ENCODE measurements around the gene RUFY1. TPM values are rescaled to one million over a fixed set of nuclear protein-coding genes. Genes with fewer than 3 reads are reported as not detected.

Gene RUFY1
- total and polyA plus RNA-seq, 7 experiments from 2014 or later, result 21.0 to 63.0 (median 46.1) TPM

DNA sequence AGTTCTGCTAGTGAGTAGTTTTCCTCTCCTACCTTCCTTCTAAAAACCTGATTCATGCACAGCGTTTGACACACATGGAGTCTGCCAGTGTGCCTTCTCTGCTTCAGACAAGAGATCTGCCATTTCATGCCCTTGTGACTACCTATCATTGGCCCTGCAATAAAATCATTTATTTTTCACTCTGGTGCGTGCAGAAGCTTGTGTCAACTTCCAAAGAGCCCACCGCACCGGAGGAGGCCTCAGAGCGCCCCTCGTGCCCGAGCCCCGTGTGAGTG, 59.4 kb downstream of the RUFY1 start:
- POLR2A ChIA-PET, result interaction anchor here (1.2 to 7.4 kb wide), 2 partner anchors 11 to 59 kb away, joined by 4 to 135 read pairs; partner anchors contain the start of gene HNRNPH1
- intact Hi-C loops (cut with micrococcal nuclease), result no loop called here

DNA sequence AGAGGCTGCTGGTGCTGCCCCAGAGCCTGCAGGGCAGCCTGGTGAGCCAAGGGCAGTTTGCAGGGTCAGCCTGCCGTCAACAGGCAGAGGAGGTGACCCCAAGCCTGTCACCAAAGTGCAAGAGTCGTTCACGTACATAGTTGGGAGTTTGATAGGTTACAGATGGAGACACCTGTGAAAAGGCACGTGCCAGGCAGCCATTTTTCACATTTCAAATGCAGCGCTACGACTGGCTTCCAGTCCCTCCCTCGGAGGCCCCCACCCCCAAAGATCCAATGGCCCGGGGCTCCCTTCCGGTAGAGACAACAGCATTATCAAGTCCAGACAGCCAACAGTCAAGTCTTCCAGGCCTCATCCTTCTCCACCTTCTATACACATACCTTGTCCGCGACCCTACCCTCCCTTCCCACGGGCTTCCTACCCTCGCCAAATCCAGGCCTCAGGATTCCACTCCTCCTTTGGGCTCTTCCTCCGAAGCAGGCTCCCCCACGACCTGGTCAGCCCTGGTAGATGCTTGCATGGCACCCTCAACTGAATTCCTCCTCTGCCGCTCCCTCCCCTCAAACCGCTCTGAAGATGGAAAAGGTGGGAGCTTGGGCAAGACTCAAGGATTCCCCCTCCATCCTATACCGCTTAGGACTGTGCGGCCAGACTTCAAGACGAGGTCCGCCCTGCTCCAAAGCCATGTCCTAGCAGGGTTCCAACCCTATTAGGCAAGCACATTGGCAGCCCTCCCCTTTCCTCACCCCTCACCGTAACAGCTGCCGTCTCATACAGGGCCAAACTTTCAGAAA, 60.0 kb downstream of the RUFY1 start:
- no peak for ATAC-seq
- CTCF ChIA-PET, result no interaction called here
- intact Hi-C loops (cut with micrococcal nuclease), result no loop called here

More for the DNA sequence above, 59.4 kb downstream of the RUFY1 start:
- H3K27me3 Mint-ChIP-seq, result no peaks in the 10 kb centered on the region
- Histone ChIP-seq H3K4me1 (ENCODE audit: control insufficient read depth in 2 of 2, insufficient read depth in 2 of 2, low read length in 2 of 2) (peaks cover 11 to 16% of the 10 kb centered on the region in 2 donors), H3K27me3 (ENCODE audit: control insufficient read depth in 2 of 2, insufficient read depth in 2 of 2, low read length in 2 of 2) (no peaks in the 10 kb centered on the region), H3K9me3 (ENCODE audit: control insufficient read depth in 2 of 3, low read length in 3 of 3) (no peaks in the 10 kb centered on the region), H3K4me3 (ENCODE audit: low read length) (no peak overlapping the region), H3K27ac (ENCODE audit: low read depth, low read length) (peak overlapping the region; percentile 16), H3K36me3 (ENCODE audit: control insufficient read depth in 2 of 3, insufficient read depth in 3 of 3, low read length in 3 of 3) (peaks cover 22 to 86% (median 42%) of the 10 kb centered on the region in 3 experiments)
- CTCF ChIA-PET, result no interaction called here
- peaks cover 20 to 48% (median 41%) of the 10 kb centered on the region in 5 donors for H3K36me3 Mint-ChIP-seq
- DNase-seq, result no peak
- H3K4me3 Mint-ChIP-seq, result peak overlapping the region in 5 of 10 donors; percentile 1 to 62 (median 46)
- no peak for ATAC-seq
- H3K9me3 Mint-ChIP-seq, result peaks cover 0 to 4% (median 0%) of the 10 kb centered on the region in 11 donors
- peak overlapping the region in 7 of 9 donors; percentile 19 to 82 (median 49) for H3K27ac Mint-ChIP-seq
- peaks cover 36 to 67% (median 57%) of the 10 kb centered on the region in 7 donors for H3K4me1 Mint-ChIP-seq

DNA sequence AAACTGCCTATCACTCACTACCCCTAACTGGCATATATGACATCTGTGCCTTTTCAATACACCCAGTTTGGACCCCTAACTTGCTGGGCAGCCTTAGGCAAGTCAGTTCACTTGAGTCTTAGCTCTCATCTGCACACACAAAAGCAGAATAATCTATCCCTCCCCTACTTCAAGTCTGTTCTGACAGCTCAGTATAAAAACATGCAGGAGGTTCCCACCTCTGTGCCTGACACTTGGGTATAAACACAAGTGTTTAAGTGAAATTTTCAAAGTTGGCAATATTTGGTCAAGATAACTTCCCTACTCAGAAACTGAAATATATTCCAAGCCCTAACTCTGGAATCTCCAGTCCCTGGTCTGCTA, 60.5 kb downstream of the RUFY1 start:
- peaks cover 0 to 4% (median 0%) of the 10 kb centered on the region in 11 donors for H3K9me3 Mint-ChIP-seq
- H3K4me3 Mint-ChIP-seq, result peak overlapping the region in 1 of 10 donors; percentile 1
- Histone ChIP-seq H3K4me3 (ENCODE audit: low read length) (no peak overlapping the region), H3K27ac (ENCODE audit: low read depth, low read length) (no peak overlapping the region), H3K27me3 (ENCODE audit: control insufficient read depth in 2 of 2, insufficient read depth in 2 of 2, low read length in 2 of 2) (no peaks in the 10 kb centered on the region), H3K4me1 (ENCODE audit: control insufficient read depth in 2 of 2, insufficient read depth in 2 of 2, low read length in 2 of 2) (peaks cover 14 to 18% of the 10 kb centered on the region in 2 donors), H3K36me3 (ENCODE audit: control insufficient read depth in 2 of 3, insufficient read depth in 3 of 3, low read length in 3 of 3) (peaks cover 33 to 88% (median 52%) of the 10 kb centered on the region in 3 experiments), H3K9me3 (ENCODE audit: control insufficient read depth in 2 of 3, low read length in 3 of 3) (no peaks in the 10 kb centered on the region)
- H3K4me1 Mint-ChIP-seq, result peaks cover 39 to 75% (median 64%) of the 10 kb centered on the region in 7 donors
- POLR2A ChIA-PET, result interaction anchor here (6.2 kb wide), 1 partner anchor 11 kb away, joined by 111 read pairs; the partner anchor contains the start of gene HNRNPH1
- ATAC-seq (no peak), DNase-seq (no peak)
- peaks cover 22 to 52% (median 41%) of the 10 kb centered on the region in 5 donors for H3K36me3 Mint-ChIP-seq
- CTCF ChIA-PET, result interaction anchor here (1.6 kb wide), 1 partner anchor 9 kb away, joined by 3 read pairs; no protein-coding TSS in a partner anchor
- H3K27ac Mint-ChIP-seq, result peak overlapping the region in 6 of 9 donors; percentile 42 to 91 (median 73)
- H3K27me3 Mint-ChIP-seq, result no peaks in the 10 kb centered on the region
- intact Hi-C loops (cut with micrococcal nuclease), result no loop called here

More for the DNA sequence above, 60.0 kb downstream of the RUFY1 start:
- peaks cover 27 to 88% (median 46%) of the 10 kb centered on the region in 3 experiments for H3K36me3 ChIP-seq (ENCODE audit: control insufficient read depth in 2 of 3, insufficient read depth in 3 of 3, low read length in 3 of 3)
- Mint-ChIP-seq H3K27me3 (no peaks in the 10 kb centered on the region), H3K4me1 (peaks cover 36 to 69% (median 59%) of the 10 kb centered on the region in 7 donors), H3K36me3 (peaks cover 22 to 50% (median 42%) of the 10 kb centered on the region in 5 donors), H3K9me3 (peaks cover 0 to 4% (median 0%) of the 10 kb centered on the region in 11 donors), H3K27ac (peak overlapping the region; percentile 19 to 91 (median 68)), H3K4me3 (peak overlapping the region in 3 of 10 donors; percentile 46 to 62 (median 46))
- H3K4me3 ChIP-seq (ENCODE audit: low read length), result no peak overlapping the region
- peaks cover 13 to 16% of the 10 kb centered on the region in 2 donors for H3K4me1 ChIP-seq (ENCODE audit: control insufficient read depth in 2 of 2, insufficient read depth in 2 of 2, low read length in 2 of 2)
- no peak for DNase-seq
- no peaks in the 10 kb centered on the region for H3K27me3 ChIP-seq (ENCODE audit: control insufficient read depth in 2 of 2, insufficient read depth in 2 of 2, low read length in 2 of 2)
- POLR2A ChIA-PET, result interaction anchor here (1.2 to 7.4 kb wide), 3 partner anchors 10 to 59 kb away, joined by 4 to 135 read pairs (median 111); partner anchors contain the start of gene HNRNPH1
- H3K27ac ChIP-seq (ENCODE audit: low read depth, low read length), result peak overlapping the region; percentile 16
- H3K9me3 ChIP-seq (ENCODE audit: control insufficient read depth in 2 of 3, low read length in 3 of 3), result no peaks in the 10 kb centered on the region

DNA sequence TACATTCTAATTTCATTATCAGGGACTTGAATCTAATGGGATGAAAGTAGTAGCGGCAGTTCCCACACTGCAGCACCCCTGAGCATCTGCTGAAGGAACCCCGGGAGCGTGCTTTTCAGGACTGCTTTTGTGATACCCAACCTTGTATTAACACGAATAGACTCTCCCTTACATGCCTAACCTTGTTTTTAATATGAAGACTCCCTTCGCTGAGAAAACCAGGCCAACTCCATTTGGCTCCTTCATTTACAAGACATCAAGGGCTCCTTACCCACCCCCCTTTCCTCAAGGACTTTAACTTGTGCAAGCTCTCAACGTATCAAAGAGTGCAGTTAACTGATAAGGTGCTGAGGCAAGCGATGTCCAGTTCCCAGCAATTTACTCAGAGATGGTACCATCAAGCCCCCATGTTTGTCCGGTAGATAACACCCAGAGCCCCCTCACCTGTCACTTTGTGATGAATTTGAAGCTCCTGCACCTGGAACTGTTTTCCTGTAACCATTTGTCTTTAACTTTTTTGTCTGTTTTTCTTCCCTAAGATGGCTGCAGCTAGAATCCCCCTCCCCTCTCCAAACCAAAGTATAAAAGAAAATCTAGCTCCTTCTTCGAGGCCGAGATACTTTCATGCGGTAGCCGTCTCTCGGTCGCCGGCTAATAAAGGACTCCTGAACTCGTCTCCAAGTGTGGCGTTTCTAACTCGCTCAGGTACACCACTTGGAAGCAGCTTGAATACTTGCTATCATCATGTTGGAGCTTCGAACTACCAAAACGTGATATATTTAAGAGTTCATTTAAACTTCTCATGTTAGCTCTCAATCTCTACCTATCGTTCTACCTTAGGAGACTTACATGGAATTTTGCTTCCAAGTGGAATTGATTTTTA, 62.5 kb downstream of the RUFY1 start:
- H3K4me1 Mint-ChIP-seq, result peaks cover 58 to 85% (median 78%) of the 10 kb centered on the region in 7 donors
- POLR2A ChIA-PET, result interaction anchor here (1.0 to 6.2 kb wide), 4 partner anchors 9 to 87 kb away, joined by 3 to 111 read pairs (median 4); partner anchors contain the start of gene HNRNPH1
- Histone ChIP-seq H3K27ac (ENCODE audit: low read depth, low read length) (no peak overlapping the region), H3K36me3 (ENCODE audit: control insufficient read depth in 2 of 3, insufficient read depth in 3 of 3, low read length in 3 of 3) (peaks cover 52 to 88% (median 71%) of the 10 kb centered on the region in 3 experiments), H3K27me3 (ENCODE audit: control insufficient read depth in 2 of 2, insufficient read depth in 2 of 2, low read length in 2 of 2) (no peaks in the 10 kb centered on the region), H3K4me3 (ENCODE audit: low read length) (no peak overlapping the region), H3K9me3 (ENCODE audit: control insufficient read depth in 2 of 3, low read length in 3 of 3) (no peaks in the 10 kb centered on the region), H3K4me1 (ENCODE audit: control insufficient read depth in 2 of 2, insufficient read depth in 2 of 2, low read length in 2 of 2) (peaks cover 27 to 33% of the 10 kb centered on the region in 2 donors)
- peak overlapping the region; percentile 14 to 80 (median 64) for H3K27ac Mint-ChIP-seq
- ATAC-seq, result no peak
- peaks cover 0 to 4% (median 0%) of the 10 kb centered on the region in 11 donors for H3K9me3 Mint-ChIP-seq
- peak overlapping the region in 6 of 10 donors; percentile 4 to 45 (median 31) for H3K4me3 Mint-ChIP-seq
- no peak for DNase-seq
- peaks cover 37 to 70% (median 55%) of the 10 kb centered on the region in 5 donors for H3K36me3 Mint-ChIP-seq
- CTCF ChIA-PET, result interaction anchor here (0.7 to 1.2 kb wide), 2 partner anchors 9 to 11 kb away, joined by 3 read pairs; partner anchors contain the start of gene HNRNPH1
- intact Hi-C loops (cut with micrococcal nuclease), result loop anchor here (1.0 kb wide), 1 partner anchor 8 kb away; no protein-coding TSS in a partner anchor
- no peaks in the 10 kb centered on the region for H3K27me3 Mint-ChIP-seq

DNA sequence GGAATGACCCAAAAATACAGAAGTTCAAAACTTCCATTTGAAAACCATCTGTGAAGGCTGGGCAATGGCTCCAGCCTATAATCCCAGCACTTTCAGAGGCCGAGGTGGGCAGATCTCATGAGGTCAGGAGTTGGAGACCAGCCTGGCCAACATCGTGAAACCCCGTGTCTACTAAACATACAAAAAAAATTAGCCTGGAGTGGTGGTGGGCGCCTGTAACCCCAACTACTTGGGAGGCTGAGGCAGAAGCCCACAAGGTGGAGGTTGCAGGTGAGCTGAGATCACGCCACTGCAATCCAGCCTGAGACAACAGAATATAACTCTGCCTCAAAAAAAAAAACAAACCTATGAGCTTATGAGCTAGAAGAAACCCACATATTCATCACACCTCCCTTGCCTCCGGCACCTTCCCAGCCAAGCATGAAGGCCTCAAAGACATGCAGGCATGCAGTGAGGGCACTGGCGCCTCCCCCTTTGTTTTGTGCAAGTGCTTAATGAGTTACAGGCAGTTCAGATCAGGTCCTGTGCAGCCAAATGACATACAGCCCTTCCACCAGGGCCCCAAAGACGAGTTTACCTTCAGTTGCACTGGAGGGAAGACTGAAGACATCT, 63.2 kb downstream of the RUFY1 start:
- peak in 1 of 9 donors; percentile 21 for DNase-seq
- Histone ChIP-seq H3K4me3 (ENCODE audit: low read length) (no peak overlapping the region), H3K4me1 (ENCODE audit: control insufficient read depth in 2 of 2, insufficient read depth in 2 of 2, low read length in 2 of 2) (peaks cover 27 to 34% of the 10 kb centered on the region in 2 donors), H3K9me3 (ENCODE audit: control insufficient read depth in 2 of 3, low read length in 3 of 3) (no peaks in the 10 kb centered on the region), H3K36me3 (ENCODE audit: control insufficient read depth in 2 of 3, insufficient read depth in 3 of 3, low read length in 3 of 3) (peaks cover 59 to 93% (median 75%) of the 10 kb centered on the region in 3 experiments), H3K27ac (ENCODE audit: low read depth, low read length) (no peak overlapping the region), H3K27me3 (ENCODE audit: control insufficient read depth in 2 of 2, insufficient read depth in 2 of 2, low read length in 2 of 2) (no peaks in the 10 kb centered on the region)
- intact Hi-C loops (cut with micrococcal nuclease), result loop anchor here (1.0 kb wide), 1 partner anchor 8 kb away; no protein-coding TSS in a partner anchor
- H3K4me3 Mint-ChIP-seq, result peak overlapping the region in 6 of 10 donors; percentile 8 to 45 (median 26)
- ChIA-PET CTCF (interaction anchor here (0.7 kb wide), 1 partner anchor 8 kb away, joined by 3 read pairs; no protein-coding TSS in a partner anchor), POLR2A (interaction anchor here (1.0 to 6.2 kb wide), 4 partner anchors 9 to 86 kb away, joined by 3 to 111 read pairs (median 4); partner anchors contain the start of gene HNRNPH1)
- H3K27ac Mint-ChIP-seq, result peak overlapping the region in 8 of 9 donors; percentile 42 to 86 (median 72)
- peaks cover 41 to 74% (median 57%) of the 10 kb centered on the region in 5 donors for H3K36me3 Mint-ChIP-seq
- peaks cover 0 to 7% (median 0%) of the 10 kb centered on the region in 11 donors for H3K9me3 Mint-ChIP-seq
- H3K4me1 Mint-ChIP-seq, result peaks cover 58 to 83% (median 76%) of the 10 kb centered on the region in 7 donors
- peak; percentile 19 for ATAC-seq
- H3K27me3 Mint-ChIP-seq, result no peaks in the 10 kb centered on the region

All from naive thymus-derived CD4-positive, alpha-beta T cell (primary cell).